Measurements from ENCODE around the gene SPATA13.

Gene SPATA13

GRCh38 chr13:24138911-24139310 lies 21.6 kb upstream of the SPATA13 start:
- Histone ChIP-seq H3K27me3 (ENCODE audit: control insufficient read depth in 5 of 5, insufficient read depth in 4 of 5, low read length in 5 of 5) (peaks cover 0 to 3% (median 0%) of the 10 kb centered on the region in 5 donors), H3K27ac (ENCODE audit: low read depth, low read length) (no peak overlapping the region), H3K4me1 (ENCODE audit: control insufficient read depth in 5 of 5, insufficient read depth in 5 of 5, low read length in 5 of 5) (peaks cover 0 to 9% (median 0%) of the 10 kb centered on the region in 5 donors), H3K36me3 (ENCODE audit: control insufficient read depth in 5 of 5, insufficient read depth in 5 of 5, low read length in 5 of 5) (no peaks in the 10 kb centered on the region), H3K4me3 (ENCODE audit: low read depth in 1 of 5, low read length in 5 of 5) (no peak overlapping the region), H3K9ac (ENCODE audit: low read length in 5 of 5) (no peak overlapping the region), H3K9me3 (ENCODE audit: control insufficient read depth in 5 of 5, low read length in 5 of 5) (no peaks in the 10 kb centered on the region)

- Histone ChIP-seq H3K27me3 (ENCODE audit: control insufficient read depth in 5 of 5, insufficient read depth in 4 of 5, low read length in 5 of 5) (peaks cover 0 to 3% (median 0%) of the 10 kb centered on the region in 5 donors), H3K9ac (ENCODE audit: low read length in 5 of 5) (no peak overlapping the region), H3K36me3 (ENCODE audit: control insufficient read depth in 5 of 5, insufficient read depth in 5 of 5, low read length in 5 of 5) (no peaks in the 10 kb centered on the region), H3K27ac (ENCODE audit: low read depth, low read length) (no peak overlapping the region), H3K4me1 (ENCODE audit: control insufficient read depth in 5 of 5, insufficient read depth in 5 of 5, low read length in 5 of 5) (peaks cover 0 to 9% (median 0%) of the 10 kb centered on the region in 5 donors), H3K9me3 (ENCODE audit: control insufficient read depth in 5 of 5, low read length in 5 of 5) (no peaks in the 10 kb centered on the region), H3K4me3 (ENCODE audit: low read depth in 1 of 5, low read length in 5 of 5) (no peak overlapping the region)
These were observed 19.1 kb upstream of the SPATA13 start for GRCh38 chr13:24141333-24141910.

GRCh38 chr13:24142453-24142852 lies 18.1 kb upstream of the SPATA13 start:
- Histone ChIP-seq H3K36me3 (ENCODE audit: control insufficient read depth in 5 of 5, insufficient read depth in 5 of 5, low read length in 5 of 5) (no peaks in the 10 kb centered on the region), H3K4me3 (ENCODE audit: low read depth in 1 of 5, low read length in 5 of 5) (no peak overlapping the region), H3K9me3 (ENCODE audit: control insufficient read depth in 5 of 5, low read length in 5 of 5) (no peaks in the 10 kb centered on the region), H3K27me3 (ENCODE audit: control insufficient read depth in 5 of 5, insufficient read depth in 4 of 5, low read length in 5 of 5) (peaks cover 0 to 3% (median 0%) of the 10 kb centered on the region in 5 donors), H3K4me1 (ENCODE audit: control insufficient read depth in 5 of 5, insufficient read depth in 5 of 5, low read length in 5 of 5) (peaks cover 0 to 9% (median 0%) of the 10 kb centered on the region in 5 donors), H3K9ac (ENCODE audit: low read length in 5 of 5) (peak overlapping the region in 1 of 5 donors; percentile 20), H3K27ac (ENCODE audit: low read depth, low read length) (no peak overlapping the region)

- Histone ChIP-seq H3K36me3 (ENCODE audit: control insufficient read depth in 5 of 5, insufficient read depth in 5 of 5, low read length in 5 of 5) (no peaks in the 10 kb centered on the region), H3K4me1 (ENCODE audit: control insufficient read depth in 5 of 5, insufficient read depth in 5 of 5, low read length in 5 of 5) (peaks cover 0 to 9% (median 0%) of the 10 kb centered on the region in 5 donors), H3K27ac (ENCODE audit: low read depth, low read length) (no peak overlapping the region), H3K4me3 (ENCODE audit: low read depth in 1 of 5, low read length in 5 of 5) (no peak overlapping the region), H3K9ac (ENCODE audit: low read length in 5 of 5) (no peak overlapping the region), H3K27me3 (ENCODE audit: control insufficient read depth in 5 of 5, insufficient read depth in 4 of 5, low read length in 5 of 5) (peaks cover 0 to 3% (median 0%) of the 10 kb centered on the region in 5 donors), H3K9me3 (ENCODE audit: control insufficient read depth in 5 of 5, low read length in 5 of 5) (no peaks in the 10 kb centered on the region)
These were observed 17.6 kb upstream of the SPATA13 start for GRCh38 chr13:24142886-24143285.

GRCh38 chr13:24145240-24145639 lies 15.3 kb upstream of the SPATA13 start:
- no peak overlapping the region for H3K9ac ChIP-seq (ENCODE audit: low read length in 5 of 5)
- no peak overlapping the region for H3K27ac ChIP-seq (ENCODE audit: low read depth, low read length)
- no peaks in the 10 kb centered on the region for H3K9me3 ChIP-seq (ENCODE audit: control insufficient read depth in 5 of 5, low read length in 5 of 5)

GRCh38 chr13:24145674-24146073 lies 14.8 kb upstream of the SPATA13 start:
- Histone ChIP-seq H3K9me3 (ENCODE audit: control insufficient read depth in 5 of 5, low read length in 5 of 5) (no peaks in the 10 kb centered on the region), H3K36me3 (ENCODE audit: control insufficient read depth in 5 of 5, insufficient read depth in 5 of 5, low read length in 5 of 5) (no peaks in the 10 kb centered on the region), H3K9ac (ENCODE audit: low read length in 5 of 5) (no peak overlapping the region), H3K27me3 (ENCODE audit: control insufficient read depth in 5 of 5, insufficient read depth in 4 of 5, low read length in 5 of 5) (peaks cover 0 to 3% (median 0%) of the 10 kb centered on the region in 5 donors), H3K4me3 (ENCODE audit: low read depth in 1 of 5, low read length in 5 of 5) (no peak overlapping the region), H3K27ac (ENCODE audit: low read depth, low read length) (no peak overlapping the region), H3K4me1 (ENCODE audit: control insufficient read depth in 5 of 5, insufficient read depth in 5 of 5, low read length in 5 of 5) (peaks cover 0 to 12% (median 0%) of the 10 kb centered on the region in 5 donors)

More at GRCh38 chr13:24145240-24145639, 15.3 kb upstream of the SPATA13 start:
- no peaks in the 10 kb centered on the region for H3K36me3 ChIP-seq (ENCODE audit: control insufficient read depth in 5 of 5, insufficient read depth in 5 of 5, low read length in 5 of 5)
- H3K4me1 ChIP-seq (ENCODE audit: control insufficient read depth in 5 of 5, insufficient read depth in 5 of 5, low read length in 5 of 5), result peaks cover 0 to 12% (median 0%) of the 10 kb centered on the region in 5 donors
- peaks cover 0 to 3% (median 0%) of the 10 kb centered on the region in 5 donors for H3K27me3 ChIP-seq (ENCODE audit: control insufficient read depth in 5 of 5, insufficient read depth in 4 of 5, low read length in 5 of 5)
- H3K4me3 ChIP-seq (ENCODE audit: low read depth in 1 of 5, low read length in 5 of 5), result no peak overlapping the region

- no peak overlapping the region for H3K9ac ChIP-seq (ENCODE audit: low read length in 5 of 5)
- H3K9me3 ChIP-seq (ENCODE audit: control insufficient read depth in 5 of 5, low read length in 5 of 5), result no peaks in the 10 kb centered on the region
- no peak overlapping the region for H3K4me3 ChIP-seq (ENCODE audit: low read depth in 1 of 5, low read length in 5 of 5)
- peaks cover 0 to 3% (median 0%) of the 10 kb centered on the region in 5 donors for H3K27me3 ChIP-seq (ENCODE audit: control insufficient read depth in 5 of 5, insufficient read depth in 4 of 5, low read length in 5 of 5)
- H3K36me3 ChIP-seq (ENCODE audit: control insufficient read depth in 5 of 5, insufficient read depth in 5 of 5, low read length in 5 of 5), result no peaks in the 10 kb centered on the region
- H3K4me1 ChIP-seq (ENCODE audit: control insufficient read depth in 5 of 5, insufficient read depth in 5 of 5, low read length in 5 of 5), result peaks cover 0 to 12% (median 0%) of the 10 kb centered on the region in 5 donors
- H3K27ac ChIP-seq (ENCODE audit: low read depth, low read length), result no peak overlapping the region
These were observed 13.5 kb upstream of the SPATA13 start for GRCh38 chr13:24146961-24147569.

GRCh38 chr13:24147570-24147963 lies 13.0 kb upstream of the SPATA13 start:
- Histone ChIP-seq H3K4me3 (ENCODE audit: low read depth in 1 of 5, low read length in 5 of 5) (no peak overlapping the region), H3K27ac (ENCODE audit: low read depth, low read length) (no peak overlapping the region), H3K9me3 (ENCODE audit: control insufficient read depth in 5 of 5, low read length in 5 of 5) (no peaks in the 10 kb centered on the region), H3K4me1 (ENCODE audit: control insufficient read depth in 5 of 5, insufficient read depth in 5 of 5, low read length in 5 of 5) (peaks cover 0 to 10% (median 0%) of the 10 kb centered on the region in 5 donors), H3K27me3 (ENCODE audit: control insufficient read depth in 5 of 5, insufficient read depth in 4 of 5, low read length in 5 of 5) (peaks cover 0 to 3% (median 0%) of the 10 kb centered on the region in 5 donors), H3K9ac (ENCODE audit: low read length in 5 of 5) (no peak overlapping the region), H3K36me3 (ENCODE audit: control insufficient read depth in 5 of 5, insufficient read depth in 5 of 5, low read length in 5 of 5) (no peaks in the 10 kb centered on the region)

GRCh38 chr13:24148414-24149235 lies 11.9 kb upstream of the SPATA13 start:
- Histone ChIP-seq H3K4me1 (ENCODE audit: control insufficient read depth in 5 of 5, insufficient read depth in 5 of 5, low read length in 5 of 5) (peaks cover 0 to 4% (median 0%) of the 10 kb centered on the region in 5 donors), H3K27ac (ENCODE audit: low read depth, low read length) (no peak overlapping the region), H3K36me3 (ENCODE audit: control insufficient read depth in 5 of 5, insufficient read depth in 5 of 5, low read length in 5 of 5) (no peaks in the 10 kb centered on the region), H3K27me3 (ENCODE audit: control insufficient read depth in 5 of 5, insufficient read depth in 4 of 5, low read length in 5 of 5) (peaks cover 0 to 3% (median 0%) of the 10 kb centered on the region in 5 donors), H3K9me3 (ENCODE audit: control insufficient read depth in 5 of 5, low read length in 5 of 5) (no peaks in the 10 kb centered on the region), H3K4me3 (ENCODE audit: low read depth in 1 of 5, low read length in 5 of 5) (no peak overlapping the region), H3K9ac (ENCODE audit: low read length in 5 of 5) (no peak overlapping the region)

Data from subcutaneous abdominal adipose tissue (tissue), 5 donors.